Tibial artery (tissue), 4 donors: ENCODE data around the gene NKX1-1.
"Not testable (repeated sequence)": the region's sequence is repeated elsewhere in the genome, so short reads cannot be mapped to it uniquely, and the experiment has no call there.

Source experiments
- DNase-seq, 2 donors: peaks; one replicate each; pipeline ENCODE4 v3.0.0-alpha.2; 2019
- H3K27ac ChIP-seq, 2 donors: fragments of 200-600 bp; sonication (generic) in 1 of 2; 1 replicate in 1 of 2; 2 replicates in 1 of 2; pipeline ENCODE4 v1.5.1; 2018 to 2019; ENCODE audit warnings: mild to moderate bottlenecking in 1 of 2
- H3K27me3 ChIP-seq, 2 donors: fragments of 200-600 bp; sonication (generic) in 1 of 2; one replicate each; pipeline versions ENCODE4 v1.5.1 to v1.6.0; 2016 to 2019
- H3K36me3 ChIP-seq, 3 donors: fragments of 200-600 bp; sonication (generic) in 2 of 3; one replicate each; pipeline ENCODE4 v1.5.1; 2016 to 2019; ENCODE audit warnings: mild to moderate bottlenecking in 2 of 3
- H3K4me1 ChIP-seq, 4 donors: fragments of 200-600 bp; sonication (generic) in 2 of 4; 1 replicate in 3 of 4; 2 replicates in 1 of 4; pipeline ENCODE4 v1.5.1; 2016 to 2019
- H3K4me3 ChIP-seq, 2 donors: fragments of 200-600 bp; sonication (generic) in 1 of 2; 1 replicate in 1 of 2; 2 replicates in 1 of 2; pipeline ENCODE4 v1.5.1; 2018 to 2019; ENCODE audit warnings: mild to moderate bottlenecking in 2 of 2
- H3K9me3 ChIP-seq, 3 donors: fragments of 200-600 bp; sonication (generic) in 1 of 3; one replicate each; pipeline ENCODE4 v1.5.1; 2016 to 2019
- CTCF ChIP-seq, 2 experiments: fragments of 200-600 bp in 1 of 2; fragments of 450-650 bp in 1 of 2; IDR thresholded peaks; one replicate each; pipeline ENCODE4 v1.5.1; 2017 to 2019; ENCODE audit warnings: antibody characterized with exemption in 2 of 2, mild to moderate bottlenecking in 1 of 2, moderate library complexity in 1 of 2
- intact Hi-C: fragments of 100-400 bp; cut with DNase I; formaldehyde crosslinking; loops from one replicate; pipeline ENCODE4 v1.15.0; 2023; ENCODE audit warnings: low total_unique reads

NKX1-1 gene

GRCh38 chr4:1446502-1447386 lies 40.5 kb upstream of the NKX1-1 start:
- Histone ChIP-seq H3K27ac (no peak overlapping the region), H3K4me1 (no peaks in the 10 kb centered on the region), H3K27me3 (peaks cover 0 to 55% of the 10 kb centered on the region in 2 donors), H3K4me3 (no peak overlapping the region), H3K36me3 (no peaks in the 10 kb centered on the region), H3K9me3 (no peaks in the 10 kb centered on the region)
- intact Hi-C loops, result no loop called here
- TF ChIP-seq CTCF (IDR thresholded peaks at IDR 0.05), result no peak
- no peak for DNase-seq

- H3K4me3 ChIP-seq, result no peak overlapping the region
- DNase-seq, result no peak
- TF ChIP-seq CTCF (IDR thresholded peaks at IDR 0.05), result no peak
- intact Hi-C loops, result no loop called here
- no peaks in the 10 kb centered on the region for H3K4me1 ChIP-seq
- H3K9me3 ChIP-seq, result no peaks in the 10 kb centered on the region
- H3K27ac ChIP-seq, result no peak overlapping the region
- H3K27me3 ChIP-seq, result peaks cover 0 to 52% of the 10 kb centered on the region in 2 donors
- no peaks in the 10 kb centered on the region for H3K36me3 ChIP-seq
Measured at GRCh38 chr4:1445716-1446445, 39.6 kb upstream of the NKX1-1 start.

GRCh38 chr4:1443688-1444172 lies 37.5 kb upstream of the NKX1-1 start:
- H3K36me3 ChIP-seq, H3K27ac ChIP-seq, H3K9me3 ChIP-seq, DNase-seq, H3K4me1 ChIP-seq, intact Hi-C loops, H3K4me3 ChIP-seq: not testable (repeated sequence)
- peaks cover 0 to 31% of the 10 kb centered on the region in 2 donors for H3K27me3 ChIP-seq

GRCh38 chr4:1427010-1427409 lies 20.8 kb upstream of the NKX1-1 start:
- no peaks in the 10 kb centered on the region for H3K4me1 ChIP-seq
- no peak overlapping the region for H3K4me3 ChIP-seq
- H3K27ac ChIP-seq, result no peak overlapping the region
- no peaks in the 10 kb centered on the region for H3K36me3 ChIP-seq
- H3K27me3 ChIP-seq, result peaks cover 0 to 34% of the 10 kb centered on the region in 2 donors
- DNase-seq, result no peak
- H3K9me3 ChIP-seq, result peaks cover 0 to 4% (median 0%) of the 10 kb centered on the region in 3 donors
- intact Hi-C loops, result no loop called here
- TF ChIP-seq CTCF (IDR thresholded peaks at IDR 0.05), result no peak

- intact Hi-C loops, result no loop called here
- TF ChIP-seq CTCF (IDR thresholded peaks at IDR 0.05), result no peak
Measured at GRCh38 chr4:1421657-1422056, 15.4 kb upstream of the NKX1-1 start.

GRCh38 chr4:1419708-1420107 lies 13.5 kb upstream of the NKX1-1 start:
- Histone ChIP-seq H3K27me3 (peaks cover 0 to 58% of the 10 kb centered on the region in 2 donors), H3K36me3 (no peaks in the 10 kb centered on the region), H3K4me1 (no peaks in the 10 kb centered on the region), H3K9me3 (peaks cover 0 to 4% (median 0%) of the 10 kb centered on the region in 3 donors), H3K27ac (no peak overlapping the region), H3K4me3 (no peak overlapping the region)
- intact Hi-C loops, result no loop called here
- no peak for DNase-seq
- TF ChIP-seq CTCF (IDR thresholded peaks at IDR 0.05), result no peak

More at GRCh38 chr4:1421657-1422056, 15.4 kb upstream of the NKX1-1 start:
- DNase-seq, result no peak
- Histone ChIP-seq H3K4me1 (no peaks in the 10 kb centered on the region), H3K9me3 (peaks cover 0 to 4% (median 0%) of the 10 kb centered on the region in 3 donors), H3K36me3 (no peaks in the 10 kb centered on the region), H3K27me3 (peaks cover 0 to 55% of the 10 kb centered on the region in 2 donors), H3K27ac (no peak overlapping the region), H3K4me3 (no peak overlapping the region)
